Measurements from ENCODE around the gene USP40. TPM values are rescaled to one million over a fixed set of nuclear protein-coding genes. Genes with fewer than 3 reads are reported as not detected.

Gene USP40
- total and polyA plus RNA-seq, 7 experiments from 2014 or later: 3.9 to 24.3 (median 16.4) TPM

DNA sequence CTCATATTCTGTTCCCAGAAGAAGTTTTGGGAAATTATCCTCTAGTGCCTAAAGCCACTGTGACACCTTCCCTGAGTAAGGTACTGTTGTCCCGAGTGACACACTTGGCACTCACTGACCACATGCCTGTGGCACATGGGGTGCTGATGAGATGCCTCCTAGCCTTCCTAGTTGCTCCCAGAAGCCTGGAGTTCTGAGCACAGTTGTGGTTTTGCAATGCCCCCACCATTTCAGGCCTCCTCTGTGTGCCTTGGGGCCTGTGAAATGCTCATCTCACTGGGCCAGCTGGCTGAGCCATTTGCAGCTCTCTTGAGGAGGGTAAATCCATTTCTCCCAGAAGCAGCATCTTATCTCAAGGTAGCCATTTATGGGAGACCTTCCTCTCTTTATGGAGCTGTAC is 120.5 kb downstream of the USP40 start:
- Histone ChIP-seq H3K36me3 (ENCODE audit: control insufficient read depth in 2 of 3, insufficient read depth in 3 of 3, low read length in 3 of 3) (peaks cover 6 to 91% (median 33%) of the 10 kb centered on the region in 3 experiments), H3K4me3 (ENCODE audit: low read length) (no peak overlapping the region), H3K27me3 (ENCODE audit: control insufficient read depth in 2 of 2, insufficient read depth in 2 of 2, low read length in 2 of 2) (no peaks in the 10 kb centered on the region), H3K27ac (ENCODE audit: low read depth, low read length) (no peak overlapping the region), H3K9me3 (ENCODE audit: control insufficient read depth in 2 of 3, low read length in 3 of 3) (no peaks in the 10 kb centered on the region), H3K4me1 (ENCODE audit: control insufficient read depth in 2 of 2, insufficient read depth in 2 of 2, low read length in 2 of 2) (peaks cover 0 to 3% of the 10 kb centered on the region in 2 donors)
- DNase-seq (no peak), ATAC-seq (no peak)
- H3K36me3 Mint-ChIP-seq: peaks cover 4 to 45% (median 23%) of the 10 kb centered on the region in 5 donors
- H3K27me3 Mint-ChIP-seq: no peaks in the 10 kb centered on the region
- peaks cover 13 to 38% (median 29%) of the 10 kb centered on the region in 7 donors for H3K4me1 Mint-ChIP-seq
- intact Hi-C loops (cut with micrococcal nuclease): loop anchor here in 1 of 2 donors (10.0 kb wide), 1 partner anchor 591 kb away; no protein-coding TSS in a partner anchor
- ChIA-PET CTCF (interaction anchor here (18.1 kb wide), 1 partner anchor 42 kb away, joined by 379 read pairs; no protein-coding TSS in a partner anchor), POLR2A (no interaction called here)
- peaks cover 0 to 1% (median 0%) of the 10 kb centered on the region in 11 donors for H3K9me3 Mint-ChIP-seq
- no peak overlapping the region for H3K27ac Mint-ChIP-seq
- H3K4me3 Mint-ChIP-seq: no peak overlapping the region

DNA sequence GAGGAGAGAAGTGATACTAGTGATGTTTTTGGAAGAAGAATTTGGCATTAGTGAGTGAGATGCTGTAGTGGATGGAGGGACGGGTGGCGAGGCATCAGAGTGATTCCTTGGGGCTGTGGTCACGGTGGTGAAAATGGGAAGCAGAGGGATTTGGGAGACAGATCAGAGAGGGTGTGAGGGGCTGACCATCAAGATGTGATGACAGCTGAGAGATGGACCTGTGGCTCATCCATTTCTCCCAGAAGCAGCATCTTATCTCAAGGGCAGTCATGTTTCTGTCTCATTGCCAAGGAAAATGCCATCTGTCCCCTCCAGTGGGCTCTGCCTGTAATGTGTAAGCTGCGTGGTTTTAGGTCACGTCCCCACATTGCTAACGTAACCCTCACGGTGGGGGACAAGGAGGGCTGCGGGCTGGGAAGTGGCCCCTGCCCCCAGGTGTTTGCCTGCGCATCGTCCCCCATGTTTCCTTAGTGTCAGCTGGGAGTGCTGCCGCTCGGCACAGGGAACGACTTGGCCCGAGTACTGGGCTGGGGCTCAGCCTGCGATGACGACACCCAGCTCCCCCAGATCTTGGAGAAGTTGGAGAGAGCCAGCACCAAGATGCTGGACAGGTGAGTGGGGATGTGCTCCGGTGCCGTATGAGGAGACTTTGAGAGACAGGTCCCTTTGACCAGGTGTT is 121.3 kb downstream of the USP40 start:
- ATAC-seq (no peak), DNase-seq (no peak)
- H3K4me1 ChIP-seq (ENCODE audit: control insufficient read depth in 2 of 2, insufficient read depth in 2 of 2, low read length in 2 of 2): peaks cover 0 to 3% of the 10 kb centered on the region in 2 donors
- no peaks in the 10 kb centered on the region for H3K9me3 ChIP-seq (ENCODE audit: control insufficient read depth in 2 of 3, low read length in 3 of 3)
- ChIA-PET POLR2A (interaction anchor here (0.6 to 12.9 kb wide), 5 partner anchors 21 to 51 kb away, joined by 3 to 127 read pairs (median 13); no protein-coding TSS in a partner anchor), CTCF (interaction anchor here (1.2 to 18.1 kb wide), 3 partner anchors 16 to 51 kb away, joined by 3 to 379 read pairs (median 9); no protein-coding TSS in a partner anchor)
- H3K27ac ChIP-seq (ENCODE audit: low read depth, low read length): no peak overlapping the region
- no peaks in the 10 kb centered on the region for H3K27me3 ChIP-seq (ENCODE audit: control insufficient read depth in 2 of 2, insufficient read depth in 2 of 2, low read length in 2 of 2)
- Mint-ChIP-seq H3K36me3 (peaks cover 6 to 45% (median 23%) of the 10 kb centered on the region in 5 donors), H3K9me3 (peaks cover 0 to 1% (median 0%) of the 10 kb centered on the region in 11 donors), H3K27ac (peak overlapping the region in 6 of 9 donors; percentile 3 to 86 (median 58)), H3K4me3 (no peak overlapping the region), H3K4me1 (peaks cover 16 to 42% (median 31%) of the 10 kb centered on the region in 7 donors), H3K27me3 (no peaks in the 10 kb centered on the region)
- H3K4me3 ChIP-seq (ENCODE audit: low read length): no peak overlapping the region
- peaks cover 6 to 91% (median 25%) of the 10 kb centered on the region in 3 experiments for H3K36me3 ChIP-seq (ENCODE audit: control insufficient read depth in 2 of 3, insufficient read depth in 3 of 3, low read length in 3 of 3)
- intact Hi-C loops (cut with micrococcal nuclease): loop anchor here in 1 of 2 donors (10.0 kb wide), 1 partner anchor 590 kb away; no protein-coding TSS in a partner anchor

GRCh38 chr2:233444501-233444900 is 122.1 kb downstream of the USP40 start:
- H3K36me3 Mint-ChIP-seq: peaks cover 9 to 47% (median 27%) of the 10 kb centered on the region in 5 donors
- H3K27ac ChIP-seq (ENCODE audit: low read depth, low read length): no peak overlapping the region
- no peak overlapping the region for H3K4me3 Mint-ChIP-seq
- ChIA-PET POLR2A (interaction anchor here (0.6 to 12.9 kb wide), 5 partner anchors 20 to 49 kb away, joined by 3 to 127 read pairs (median 13); no protein-coding TSS in a partner anchor), CTCF (interaction anchor here (1.2 to 18.1 kb wide), 7 partner anchors 10 to 90 kb away, joined by 3 to 379 read pairs (median 10); partner anchors contain the start of gene DGKD)
- H3K36me3 ChIP-seq (ENCODE audit: control insufficient read depth in 2 of 3, insufficient read depth in 3 of 3, low read length in 3 of 3): peaks cover 0 to 91% (median 19%) of the 10 kb centered on the region in 3 experiments
- H3K4me3 ChIP-seq (ENCODE audit: low read length): no peak overlapping the region
- DNase-seq (no peak), ATAC-seq (no peak)
- H3K4me1 ChIP-seq (ENCODE audit: control insufficient read depth in 2 of 2, insufficient read depth in 2 of 2, low read length in 2 of 2): peaks cover 0 to 3% of the 10 kb centered on the region in 2 donors
- H3K27ac Mint-ChIP-seq: peak overlapping the region in 6 of 9 donors; percentile 22 to 88 (median 54)
- intact Hi-C loops (cut with micrococcal nuclease): loop anchor here in 1 of 2 donors (5.0 to 10.0 kb wide), 2 partner anchors 87 to 590 kb away; no protein-coding TSS in a partner anchor
- no peaks in the 10 kb centered on the region for H3K9me3 ChIP-seq (ENCODE audit: control insufficient read depth in 2 of 3, low read length in 3 of 3)
- no peaks in the 10 kb centered on the region for H3K27me3 Mint-ChIP-seq
- H3K9me3 Mint-ChIP-seq: peaks cover 0 to 1% (median 0%) of the 10 kb centered on the region in 11 donors
- H3K4me1 Mint-ChIP-seq: peaks cover 16 to 42% (median 32%) of the 10 kb centered on the region in 7 donors
- no peaks in the 10 kb centered on the region for H3K27me3 ChIP-seq (ENCODE audit: control insufficient read depth in 2 of 2, insufficient read depth in 2 of 2, low read length in 2 of 2)

DNA sequence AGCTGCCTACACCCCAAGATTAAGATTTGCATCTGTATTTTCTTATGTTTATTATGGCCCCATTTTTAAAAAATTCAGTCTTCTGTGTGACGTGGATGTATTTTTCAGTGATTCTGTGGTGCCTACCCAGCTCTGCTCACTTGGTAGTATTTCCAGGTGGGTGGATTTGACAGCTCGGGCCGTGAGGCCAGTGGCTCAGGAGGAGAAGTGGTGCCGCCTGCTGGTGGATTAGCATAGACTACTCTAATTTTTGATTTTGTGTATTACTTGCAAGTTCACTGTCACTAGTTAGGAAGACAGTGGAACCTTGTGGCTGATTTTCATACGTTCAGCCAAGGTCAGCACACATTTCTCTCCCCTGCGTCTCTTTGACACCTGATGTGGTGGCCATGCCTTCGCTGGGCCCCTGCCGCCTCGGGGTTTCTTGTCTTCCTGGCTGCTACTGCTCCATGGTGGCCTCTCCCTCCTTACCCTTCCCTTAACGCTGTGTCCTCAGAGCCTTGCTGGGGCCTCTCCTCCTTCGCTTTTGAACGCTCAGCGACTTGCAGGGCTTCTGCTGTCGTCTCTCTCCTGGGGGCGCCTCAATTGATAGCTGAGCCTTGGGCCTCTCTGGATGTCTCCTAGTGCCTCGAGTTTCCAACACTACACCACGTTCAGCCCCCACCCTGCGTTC is 122.9 kb downstream of the USP40 start:
- ChIA-PET CTCF (interaction anchor here (0.6 to 18.1 kb wide), 24 partner anchors 8 to 194 kb away, joined by 3 to 379 read pairs (median 4); partner anchors contain the start of gene DGKD), POLR2A (interaction anchor here (0.6 to 12.9 kb wide), 8 partner anchors 20 to 110 kb away, joined by 3 to 127 read pairs (median 7); no protein-coding TSS in a partner anchor)
- no peaks in the 10 kb centered on the region for H3K9me3 ChIP-seq (ENCODE audit: control insufficient read depth in 2 of 3, low read length in 3 of 3)
- peak overlapping the region; percentile 30 for H3K27ac ChIP-seq (ENCODE audit: low read depth, low read length)
- ATAC-seq (peak; percentile 96), DNase-seq (peak; percentile 60 to 89 (median 82))
- H3K27ac Mint-ChIP-seq: peak overlapping the region; percentile 65 to 88 (median 80)
- peaks cover 15 to 52% (median 29%) of the 10 kb centered on the region in 5 donors for H3K36me3 Mint-ChIP-seq
- no peaks in the 10 kb centered on the region for H3K27me3 ChIP-seq (ENCODE audit: control insufficient read depth in 2 of 2, insufficient read depth in 2 of 2, low read length in 2 of 2)
- no peaks in the 10 kb centered on the region for H3K27me3 Mint-ChIP-seq
- intact Hi-C loops (cut with micrococcal nuclease): loop anchor here (1.0 to 10.0 kb wide), 11 partner anchors 21 to 589 kb away; partner anchors contain the start of gene ATG16L1 (in 1 of the 2)
- peak overlapping the region in 3 of 10 donors; percentile 1 to 51 (median 19) for H3K4me3 Mint-ChIP-seq
- H3K4me1 ChIP-seq (ENCODE audit: control insufficient read depth in 2 of 2, insufficient read depth in 2 of 2, low read length in 2 of 2): peaks cover 0 to 3% of the 10 kb centered on the region in 2 donors
- H3K4me3 ChIP-seq (ENCODE audit: low read length): no peak overlapping the region
- H3K4me1 Mint-ChIP-seq: peaks cover 16 to 42% (median 34%) of the 10 kb centered on the region in 7 donors
- H3K9me3 Mint-ChIP-seq: peaks cover 0 to 1% (median 0%) of the 10 kb centered on the region in 11 donors
- H3K36me3 ChIP-seq (ENCODE audit: control insufficient read depth in 2 of 3, insufficient read depth in 3 of 3, low read length in 3 of 3): peaks cover 0 to 91% (median 18%) of the 10 kb centered on the region in 3 experiments

- Histone ChIP-seq H3K4me1 (ENCODE audit: control insufficient read depth in 2 of 2, insufficient read depth in 2 of 2, low read length in 2 of 2) (peaks cover 0 to 3% of the 10 kb centered on the region in 2 donors), H3K27me3 (ENCODE audit: control insufficient read depth in 2 of 2, insufficient read depth in 2 of 2, low read length in 2 of 2) (no peaks in the 10 kb centered on the region), H3K9me3 (ENCODE audit: control insufficient read depth in 2 of 3, low read length in 3 of 3) (no peaks in the 10 kb centered on the region), H3K4me3 (ENCODE audit: low read length) (no peak overlapping the region), H3K36me3 (ENCODE audit: control insufficient read depth in 2 of 3, insufficient read depth in 3 of 3, low read length in 3 of 3) (peaks cover 0 to 91% (median 26%) of the 10 kb centered on the region in 3 experiments), H3K27ac (ENCODE audit: low read depth, low read length) (peak overlapping the region; percentile 18)
- CTCF ChIA-PET: interaction anchor here (2.9 to 18.1 kb wide), 3 partner anchors 22 to 48 kb away, joined by 9 to 379 read pairs (median 156); no protein-coding TSS in a partner anchor
- Mint-ChIP-seq H3K4me3 (peak overlapping the region in 1 of 10 donors; percentile 25), H3K9me3 (no peaks in the 10 kb centered on the region), H3K27ac (peak overlapping the region in 8 of 9 donors; percentile 16 to 88 (median 68)), H3K27me3 (no peaks in the 10 kb centered on the region), H3K4me1 (peaks cover 13 to 39% (median 34%) of the 10 kb centered on the region in 7 donors), H3K36me3 (peaks cover 15 to 48% (median 25%) of the 10 kb centered on the region in 5 donors)
- ATAC-seq: no peak
- DNase-seq: no peak
- intact Hi-C loops (cut with micrococcal nuclease): loop anchor here in 1 of 2 donors (2.0 to 10.0 kb wide), 3 partner anchors 85 to 587 kb away; no protein-coding TSS in a partner anchor
- POLR2A ChIA-PET: interaction anchor here (0.6 to 12.9 kb wide), 3 partner anchors 18 to 42 kb away, joined by 3 to 127 read pairs (median 3); no protein-coding TSS in a partner anchor
Measured at GRCh38 chr2:233442028-233442310, 124.6 kb downstream of the USP40 start.

Measured in naive thymus-derived CD4-positive, alpha-beta T cell (primary cell).